GM12874 (cell line): ENCODE measurements around the gene TBC1D32.

Experiments used
- TF ChIP-seq, protein P1 (sequence below): IDR thresholded peaks from 2 replicates; pipeline ENCODE4 v1.5.1; 2011; ENCODE audit warnings: low read depth, mild to moderate bottlenecking, control low read depth, low read length, moderate library complexity; ENCODE audit not compliant: insufficient read depth

Gene TBC1D32

DNA sequence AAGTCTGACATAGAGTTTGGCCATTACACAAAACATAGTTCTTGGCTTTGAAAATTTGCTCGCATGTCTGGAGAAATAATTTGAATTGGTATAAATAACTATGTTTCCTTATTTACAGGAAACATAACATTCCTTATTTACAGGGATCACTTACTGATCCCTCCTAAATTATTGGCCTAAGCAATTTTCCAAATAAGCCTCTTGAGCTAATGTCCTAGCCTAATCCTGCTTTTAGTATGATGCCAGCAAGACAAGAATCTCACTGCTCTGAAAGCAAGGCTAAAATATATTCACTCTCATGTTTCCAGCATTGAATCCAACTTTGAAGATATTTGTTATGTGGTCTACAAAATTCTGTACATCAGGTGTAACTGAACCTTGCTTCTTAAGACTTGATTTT, 4.1 kb upstream of the TBC1D32 start:
- TF ChIP-seq, protein P1, sequence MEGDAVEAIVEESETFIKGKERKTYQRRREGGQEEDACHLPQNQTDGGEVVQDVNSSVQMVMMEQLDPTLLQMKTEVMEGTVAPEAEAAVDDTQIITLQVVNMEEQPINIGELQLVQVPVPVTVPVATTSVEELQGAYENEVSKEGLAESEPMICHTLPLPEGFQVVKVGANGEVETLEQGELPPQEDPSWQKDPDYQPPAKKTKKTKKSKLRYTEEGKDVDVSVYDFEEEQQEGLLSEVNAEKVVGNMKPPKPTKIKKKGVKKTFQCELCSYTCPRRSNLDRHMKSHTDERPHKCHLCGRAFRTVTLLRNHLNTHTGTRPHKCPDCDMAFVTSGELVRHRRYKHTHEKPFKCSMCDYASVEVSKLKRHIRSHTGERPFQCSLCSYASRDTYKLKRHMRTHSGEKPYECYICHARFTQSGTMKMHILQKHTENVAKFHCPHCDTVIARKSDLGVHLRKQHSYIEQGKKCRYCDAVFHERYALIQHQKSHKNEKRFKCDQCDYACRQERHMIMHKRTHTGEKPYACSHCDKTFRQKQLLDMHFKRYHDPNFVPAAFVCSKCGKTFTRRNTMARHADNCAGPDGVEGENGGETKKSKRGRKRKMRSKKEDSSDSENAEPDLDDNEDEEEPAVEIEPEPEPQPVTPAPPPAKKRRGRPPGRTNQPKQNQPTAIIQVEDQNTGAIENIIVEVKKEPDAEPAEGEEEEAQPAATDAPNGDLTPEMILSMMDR, result no peak

DNA sequence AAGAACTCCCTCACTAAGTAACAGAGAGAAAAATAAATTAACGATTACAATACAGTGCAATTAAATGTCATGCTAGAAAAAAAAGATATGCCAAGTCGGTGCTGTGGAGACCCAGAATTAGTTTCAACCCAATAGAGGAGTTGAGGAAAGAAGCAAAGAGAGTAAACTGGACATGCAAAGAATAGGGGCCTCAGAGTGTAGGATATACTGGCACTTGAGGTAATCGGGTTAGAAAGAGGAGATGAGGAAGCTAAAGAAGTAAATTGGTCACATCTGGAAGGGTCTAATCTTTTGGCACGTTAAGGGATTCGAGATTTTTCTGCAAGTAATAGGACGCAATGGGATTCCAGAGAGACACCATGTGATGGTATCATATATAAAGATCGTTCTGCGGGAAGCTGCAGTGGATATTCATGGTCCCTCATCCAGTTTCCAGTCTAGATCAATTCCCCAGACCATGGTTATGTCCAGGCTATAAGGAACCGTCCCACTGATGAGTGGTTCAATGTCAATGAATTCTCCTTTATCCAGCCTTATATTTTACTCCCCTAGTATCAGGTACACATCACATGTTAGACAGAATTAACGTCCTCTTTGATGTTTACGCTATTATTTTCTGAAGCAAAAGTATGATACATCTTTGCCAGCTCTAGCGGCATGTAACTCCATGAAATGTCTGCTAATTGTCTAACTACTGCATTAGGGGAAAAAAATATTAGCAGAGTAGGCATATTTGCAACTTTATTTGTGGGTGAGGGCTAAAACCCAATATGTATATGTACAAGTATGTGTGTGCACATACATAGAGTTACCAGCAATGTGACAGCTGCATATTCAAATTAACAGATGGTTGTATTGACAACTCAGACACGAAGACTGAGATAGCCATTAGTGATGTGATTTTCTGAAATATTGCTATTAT, 1.1 kb upstream of the TBC1D32 start:
- TF ChIP-seq, protein P1, result no peak

GRCh38 chr6:121333196-121333595, 1.1 kb downstream of the TBC1D32 start:
- TF ChIP-seq, protein P1, result no peak

DNA sequence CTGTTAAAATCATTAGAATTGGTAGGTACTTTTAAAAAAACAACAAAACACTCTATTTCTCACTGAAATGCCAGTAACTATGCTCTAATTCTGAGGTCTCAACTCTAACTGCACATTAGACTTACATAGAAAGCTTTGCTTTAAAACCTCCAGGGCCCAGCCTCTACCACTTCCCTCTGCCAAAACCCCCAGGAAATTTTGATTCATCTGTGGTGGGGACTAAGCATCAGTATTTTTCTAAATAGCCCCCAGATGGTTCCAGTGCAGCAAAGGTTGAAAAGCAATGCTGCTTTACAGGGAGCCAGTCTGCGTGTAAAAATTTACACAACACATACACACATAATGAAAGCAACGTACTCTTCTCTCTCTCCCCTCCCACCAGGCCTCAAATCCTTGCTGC, 3.8 kb downstream of the TBC1D32 start:
- TF ChIP-seq, protein P1, result no peak

DNA sequence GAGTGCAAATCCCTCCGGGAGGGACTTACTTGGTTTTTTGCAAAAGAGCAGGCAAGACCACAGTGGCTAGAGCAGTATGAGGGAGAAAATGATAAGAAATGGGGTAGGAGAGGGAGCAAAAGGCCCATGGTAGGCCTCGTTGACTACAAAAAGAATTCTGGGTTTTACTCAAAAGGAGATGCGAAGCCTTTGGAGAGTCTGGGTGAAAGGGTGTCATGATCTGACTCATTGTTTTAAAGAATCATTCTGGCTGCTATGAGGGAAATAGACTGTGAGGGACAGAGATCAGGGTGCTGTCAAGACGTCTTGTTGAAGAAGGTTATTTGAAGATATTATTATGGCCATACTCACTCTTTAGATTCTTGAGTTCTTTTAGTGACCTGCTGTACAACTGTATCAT, 13.0 kb downstream of the TBC1D32 start:
- TF ChIP-seq, protein P1, result no peak

DNA sequence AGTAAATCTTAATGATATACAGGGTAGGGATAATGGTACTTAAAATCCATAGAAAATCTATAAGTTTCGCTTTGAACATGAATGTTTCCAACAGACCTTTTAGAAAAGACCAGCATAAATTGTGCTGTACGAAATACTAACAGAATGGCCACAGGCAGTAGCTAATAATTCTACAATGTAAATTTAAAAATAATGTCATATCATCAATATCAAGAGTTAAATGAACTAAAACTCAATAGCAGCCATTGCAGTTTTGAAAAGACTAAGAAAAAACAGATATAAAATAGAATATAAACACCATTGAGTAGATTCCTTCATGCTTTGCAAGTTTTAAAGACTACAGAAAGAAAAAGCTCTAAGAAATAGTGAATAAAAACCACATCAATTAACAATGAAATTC, 14.7 kb downstream of the TBC1D32 start:
- TF ChIP-seq, protein P1, result no peak

DNA sequence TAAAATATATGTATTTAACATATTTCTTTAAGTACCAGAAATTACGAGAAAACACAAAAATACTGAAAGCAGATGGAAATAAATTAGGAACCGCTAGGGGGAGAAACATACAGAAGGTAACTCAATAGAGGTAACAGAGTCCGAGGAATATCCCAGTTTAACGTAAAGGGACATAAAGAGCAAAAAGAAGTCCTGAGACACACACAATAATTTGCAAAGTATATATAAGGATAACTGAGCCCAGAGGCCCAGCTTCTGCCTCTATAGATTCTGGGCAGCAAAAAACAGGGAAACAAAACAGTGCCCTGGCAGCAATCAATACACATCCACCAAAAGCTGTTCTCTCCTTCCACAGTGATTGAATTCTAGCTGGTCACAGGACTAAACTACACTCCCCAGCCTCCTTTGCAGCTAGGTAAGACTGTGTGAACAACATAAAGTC, 15.1 kb downstream of the TBC1D32 start:
- TF ChIP-seq, protein P1, result 0 out of 2 replicates have a peak, but pooled peaks have one; percentile 26
